Activated T-cell treated with anti-CD3 and anti-CD28 coated beads for 48 hours (primary cell): ENCODE data around the gene SAMHD1.
"Not testable (repeated sequence)": the region's sequence is repeated elsewhere in the genome, so short reads cannot be mapped to it uniquely, and the experiment has no call there.

Experiments
- DNase-seq: peaks from one replicate; pipeline ENCODE4 v3.0.0-alpha.2; 2020; ENCODE audit warnings: low read depth

SAMHD1 gene

GRCh38 chr20:36956016-36956415 is 4.5 kb upstream of the SAMHD1 start:
- no peak for DNase-seq

GRCh38 chr20:36951979-36952738 is 651 bp upstream of the SAMHD1 start:
- no peak for DNase-seq

DNA sequence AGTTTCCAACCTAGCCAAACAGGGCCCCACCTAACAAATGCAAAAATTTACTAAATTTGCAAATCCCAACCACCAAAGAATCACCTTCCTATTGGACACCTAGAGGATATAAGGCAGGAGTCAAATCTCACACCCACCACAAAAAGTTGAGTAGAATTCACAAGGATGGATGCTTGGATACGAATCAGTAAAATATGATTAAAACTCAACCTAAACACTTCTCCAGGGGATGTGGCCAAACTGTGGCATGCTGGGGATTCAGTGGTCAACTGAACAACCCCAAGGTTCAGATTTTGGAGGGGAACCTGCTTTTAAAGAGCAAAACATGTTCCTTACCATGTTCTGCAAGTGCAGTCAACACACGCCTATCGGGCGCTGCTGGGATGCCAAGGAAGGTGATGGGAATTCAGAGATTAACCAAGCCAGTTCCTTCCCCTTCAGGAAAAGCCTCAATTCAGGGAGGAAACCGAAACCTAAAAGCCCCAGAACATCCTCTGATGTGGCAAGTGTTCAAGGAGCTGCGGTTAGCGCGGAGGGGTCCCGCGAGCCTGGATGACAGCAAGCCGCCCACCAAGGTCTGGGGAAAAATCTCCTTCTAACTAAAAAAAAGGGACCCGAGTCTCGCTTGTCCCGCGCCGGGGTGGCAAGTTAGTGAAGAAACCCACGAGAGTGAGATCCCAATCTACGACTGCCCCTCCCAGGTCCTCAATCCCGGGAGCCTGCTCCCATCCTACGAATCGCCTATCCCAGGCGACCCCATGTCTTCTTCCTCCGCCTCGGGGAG is 902 bp downstream of the SAMHD1 start:
- peak; percentile 21 for DNase-seq

- DNase-seq = no peak
Measured at GRCh38 chr20:36941401-36941835, 10.1 kb downstream of the SAMHD1 start.

GRCh38 chr20:36937402-36937770 is 14.1 kb downstream of the SAMHD1 start:
- no peak for DNase-seq

DNA sequence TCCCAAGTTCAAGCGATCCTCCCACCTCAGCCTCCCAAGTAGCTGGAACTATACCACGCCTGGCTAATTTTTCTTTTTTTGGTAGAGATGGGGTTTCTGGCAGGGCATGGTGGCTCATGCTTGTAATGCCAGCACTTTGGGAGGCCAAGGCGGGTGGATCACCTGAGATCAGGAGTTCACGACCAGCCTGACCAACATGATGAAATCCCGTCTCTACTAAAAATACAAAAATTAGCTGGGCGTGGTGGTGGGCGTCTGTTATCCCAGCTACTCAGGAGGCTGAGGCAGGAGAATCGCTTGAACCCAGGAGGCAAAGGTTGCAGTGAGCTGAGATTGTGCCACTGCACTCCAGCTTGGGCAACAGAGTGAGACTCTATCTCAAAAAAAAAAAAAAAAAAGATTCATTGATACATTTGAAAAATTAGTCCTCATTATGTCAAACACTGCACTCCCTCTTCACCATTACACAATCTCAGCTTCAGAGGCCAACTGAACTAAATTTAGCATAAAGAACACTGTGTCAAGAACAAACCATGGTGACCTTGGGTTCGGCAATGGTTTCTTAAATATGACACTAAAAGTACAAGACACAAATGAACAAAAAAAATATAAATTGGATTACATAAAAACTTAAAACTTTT is 14.6 kb downstream of the SAMHD1 start:
- not testable (repeated sequence) for DNase-seq

- DNase-seq = no peak
Measured at GRCh38 chr20:36936341-36936740, 15.2 kb downstream of the SAMHD1 start.

DNA sequence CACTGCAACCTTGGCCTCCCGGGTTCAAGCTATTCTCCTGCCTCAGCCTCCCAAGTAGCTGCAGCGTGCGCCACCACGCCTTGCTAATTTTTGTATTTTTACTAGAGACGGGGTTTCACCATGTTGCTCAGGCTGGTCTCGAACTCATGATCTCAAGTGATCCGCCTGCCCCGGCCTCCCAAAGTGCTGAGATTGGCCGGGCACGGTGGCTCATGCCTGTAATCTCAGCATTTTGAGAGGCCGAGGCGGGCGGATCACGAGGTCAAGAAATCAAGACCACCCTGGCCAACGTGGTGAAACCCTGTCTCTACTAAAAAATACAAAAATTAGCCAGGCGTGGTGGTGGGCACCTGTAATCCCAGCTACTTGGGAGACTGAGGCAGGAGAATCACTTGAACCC is 17.9 kb downstream of the SAMHD1 start:
- DNase-seq = not testable (repeated sequence)

- DNase-seq = no peak
Measured at GRCh38 chr20:36932476-36933426, 18.8 kb downstream of the SAMHD1 start.

DNA sequence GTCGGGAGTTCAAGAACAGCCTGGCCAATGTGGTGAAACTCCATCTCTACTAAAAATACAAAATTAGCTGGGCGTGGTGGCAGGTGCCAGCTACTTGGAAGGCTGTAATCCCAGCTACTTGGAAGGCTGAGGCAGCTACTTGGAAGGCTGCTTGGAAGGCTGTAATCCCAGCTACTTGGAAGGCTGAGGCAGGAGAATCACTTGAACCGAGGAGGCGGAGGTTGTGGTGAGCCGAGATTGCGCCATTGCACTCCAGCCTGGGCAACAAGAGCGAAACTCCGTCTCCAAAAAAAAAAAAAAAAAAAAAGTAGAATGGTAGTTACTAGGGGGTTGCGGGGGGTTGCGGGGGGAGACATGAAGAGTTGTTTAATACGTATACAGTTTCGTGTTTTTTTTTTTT is 19.4 kb downstream of the SAMHD1 start:
- not testable (repeated sequence) for DNase-seq

- DNase-seq = no peak
Measured at GRCh38 chr20:36929691-36930090, 21.8 kb downstream of the SAMHD1 start.

- no peak for DNase-seq
Measured at GRCh38 chr20:36929290-36929689, 22.2 kb downstream of the SAMHD1 start.

- no peak for DNase-seq
Measured at GRCh38 chr20:36927704-36928103, 23.8 kb downstream of the SAMHD1 start.

GRCh38 chr20:36926653-36927200 is 24.8 kb downstream of the SAMHD1 start:
- no peak for DNase-seq

- no peak for DNase-seq
Measured at GRCh38 chr20:36925234-36925633, 26.3 kb downstream of the SAMHD1 start.

DNA sequence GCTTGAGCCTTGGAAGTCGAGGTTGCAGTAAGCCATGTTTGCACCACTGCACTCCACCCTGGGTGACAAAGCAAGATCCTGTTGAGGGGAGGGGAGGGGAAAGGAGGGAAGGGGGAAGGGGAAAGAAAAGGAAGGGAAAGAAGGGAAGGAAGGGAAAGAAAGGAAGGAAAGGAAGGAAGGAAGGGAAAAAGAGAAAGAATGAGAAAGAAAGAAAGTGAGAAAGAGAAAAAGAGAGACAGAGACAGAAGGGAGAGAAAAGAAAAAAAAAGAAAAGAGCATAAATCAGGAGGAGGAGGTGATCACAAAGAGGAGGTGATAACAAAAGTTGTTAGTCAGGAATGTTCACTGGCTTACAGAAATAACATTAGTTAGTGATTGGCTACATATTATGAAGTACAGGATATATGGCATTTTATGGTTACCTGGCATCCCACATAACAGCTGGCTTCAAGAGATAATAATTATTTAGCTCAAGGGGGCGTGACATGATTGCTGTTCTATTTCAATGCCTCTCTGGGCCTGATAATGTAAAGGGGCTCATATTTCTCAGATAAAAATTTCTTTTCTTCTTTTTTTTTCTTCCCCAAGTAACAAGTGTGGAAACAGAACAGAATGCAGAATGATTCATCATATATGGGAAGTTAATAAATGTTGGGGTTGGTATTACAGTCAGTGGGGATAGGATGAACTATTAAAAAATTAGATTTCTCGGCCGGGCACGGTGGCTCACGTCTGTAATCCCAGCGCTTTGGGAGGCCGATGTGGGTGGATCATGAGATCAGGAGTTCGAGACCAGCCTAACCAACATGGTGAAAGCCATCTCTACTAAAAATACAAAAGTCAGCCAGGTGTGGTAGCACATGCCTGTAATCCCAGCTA is 27.1 kb downstream of the SAMHD1 start:
- no peak for DNase-seq

DNA sequence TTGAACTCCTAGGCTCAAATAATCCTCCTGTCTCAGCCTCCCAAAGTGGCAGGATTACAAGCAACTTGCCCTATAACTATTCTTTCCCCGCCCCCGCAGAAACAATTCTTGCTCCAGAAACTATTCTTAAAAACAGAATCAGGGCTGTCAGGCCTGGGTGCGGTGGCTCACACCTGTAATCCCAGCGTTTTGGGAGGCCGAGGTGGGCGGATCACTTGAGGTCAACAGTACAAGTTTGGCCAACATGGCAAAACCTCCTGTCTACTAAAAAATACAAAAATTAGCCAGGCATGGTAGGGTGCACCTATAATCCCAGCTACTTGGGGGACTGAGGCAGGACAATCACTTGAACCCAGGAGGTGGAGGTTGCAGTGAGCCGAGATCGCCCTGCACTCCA is 31.2 kb downstream of the SAMHD1 start:
- no peak for DNase-seq

GRCh38 chr20:36919715-36920333 is 31.7 kb downstream of the SAMHD1 start:
- no peak for DNase-seq

DNA sequence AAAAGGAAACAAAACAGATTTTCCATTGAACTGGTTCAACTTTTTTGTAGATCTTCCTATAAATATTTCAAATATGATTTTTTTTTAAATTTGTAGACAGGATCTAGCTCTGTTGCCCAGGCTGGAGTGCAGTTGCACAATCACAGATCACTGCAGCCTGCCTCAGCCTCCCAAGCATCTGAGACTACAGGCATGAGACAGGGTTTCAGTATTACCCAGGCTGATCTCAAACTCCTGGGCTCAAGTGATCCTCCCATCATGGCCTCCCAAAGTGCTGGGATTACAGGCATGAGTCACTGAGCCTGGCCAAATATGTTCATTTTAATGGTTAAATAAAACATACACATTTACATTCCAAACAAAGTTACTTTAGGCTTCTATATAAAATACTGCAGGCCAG is 33.6 kb downstream of the SAMHD1 start:
- DNase-seq = no peak

- DNase-seq = no peak
Measured at GRCh38 chr20:36917240-36917639, 34.3 kb downstream of the SAMHD1 start.
